HG02623 (cell line): ENCODE data around the gene PARD3.

Source experiments
- ATAC-seq: cut with Tn5 transposase; IDR thresholded peaks from one replicate; pipeline ENCODE4 v1.9.1; 2021; ENCODE audit warnings: moderate library complexity; ENCODE audit not compliant: unreplicated experiment

The PARD3 gene

DNA sequence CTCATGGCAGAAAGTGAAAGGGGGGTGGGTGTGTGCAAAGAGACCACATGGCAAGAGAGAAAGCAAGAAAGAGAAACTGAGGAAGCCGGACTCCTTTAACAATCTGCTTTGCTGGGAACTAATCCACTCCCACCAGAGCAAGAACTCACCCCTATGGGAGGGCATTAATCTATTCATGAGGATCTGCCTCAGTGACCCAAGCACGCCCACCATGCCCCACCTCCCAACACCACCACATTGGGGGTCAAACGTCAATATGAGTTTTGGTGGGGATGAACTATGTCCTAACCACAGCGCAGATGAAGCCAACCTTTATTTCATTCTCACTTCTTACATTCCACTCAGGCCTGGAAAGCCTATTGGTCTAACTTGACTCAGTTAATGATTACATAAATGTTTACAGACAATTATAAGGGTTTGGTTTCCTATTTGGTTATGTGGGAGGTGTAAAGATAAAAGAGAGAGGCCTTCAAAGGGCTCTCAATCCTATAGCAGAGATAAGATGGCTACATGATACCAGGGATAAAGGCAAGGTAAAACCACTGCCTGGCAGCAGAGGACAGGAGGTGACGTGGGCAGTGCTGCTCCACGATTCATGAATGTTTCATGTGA is 601.8 kb downstream of the PARD3 start:
- no peak for ATAC-seq

GRCh38 chr10:34207343-34207742 is 607.8 kb downstream of the PARD3 start:
- no peak for ATAC-seq

DNA sequence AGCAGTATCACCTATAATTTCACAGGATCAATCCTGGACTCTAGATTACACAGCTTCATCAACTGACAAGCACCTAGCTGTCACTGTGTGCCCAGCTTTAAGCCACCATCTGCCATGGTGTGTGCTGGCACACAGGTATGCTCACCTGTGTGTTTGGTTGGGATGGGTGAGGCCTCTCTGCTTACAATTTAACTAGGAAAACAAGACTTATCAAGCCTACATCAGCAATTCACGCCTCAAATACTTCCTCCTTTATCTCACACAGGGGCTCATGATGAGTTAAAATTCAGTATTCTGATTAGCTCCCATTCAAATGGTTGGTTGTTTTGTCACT is 608.2 kb downstream of the PARD3 start:
- ATAC-seq, result no peak

GRCh38 chr10:34206078-34206934 is 608.8 kb downstream of the PARD3 start:
- ATAC-seq, result no peak

DNA sequence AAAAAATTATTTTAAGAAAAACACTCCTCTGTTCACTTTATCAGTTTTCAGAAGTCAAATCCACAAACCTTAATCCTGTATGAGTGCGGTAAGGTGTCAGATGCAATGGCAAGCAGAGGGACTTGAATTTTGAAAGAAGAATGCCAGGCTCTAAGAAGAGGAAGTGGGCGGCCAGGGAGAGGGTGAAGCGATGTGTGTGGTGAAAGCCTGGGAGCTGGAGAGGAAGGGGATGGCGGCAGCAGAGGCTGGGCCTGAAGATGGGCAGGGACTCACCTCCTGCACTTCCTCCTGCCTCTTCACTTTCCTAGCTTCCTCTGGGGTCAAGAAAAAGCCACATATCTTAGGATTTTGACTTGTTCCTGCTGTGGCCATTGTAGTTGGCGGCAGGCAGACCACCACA is 609.6 kb downstream of the PARD3 start:
- no peak for ATAC-seq

GRCh38 chr10:34203966-34204630 is 611.0 kb downstream of the PARD3 start:
- ATAC-seq, result no peak

GRCh38 chr10:34200355-34200901 is 614.7 kb downstream of the PARD3 start:
- no peak for ATAC-seq

- ATAC-seq, result no peak
These were observed 616.1 kb downstream of the PARD3 start for GRCh38 chr10:34198953-34199352.

- ATAC-seq, result no peak
These were observed 619.0 kb downstream of the PARD3 start for GRCh38 chr10:34196058-34196433.

- no peak for ATAC-seq
These were observed 619.6 kb downstream of the PARD3 start for GRCh38 chr10:34195364-34196057.

- ATAC-seq, result no peak
These were observed 621.0 kb downstream of the PARD3 start for GRCh38 chr10:34193931-34194626.

DNA sequence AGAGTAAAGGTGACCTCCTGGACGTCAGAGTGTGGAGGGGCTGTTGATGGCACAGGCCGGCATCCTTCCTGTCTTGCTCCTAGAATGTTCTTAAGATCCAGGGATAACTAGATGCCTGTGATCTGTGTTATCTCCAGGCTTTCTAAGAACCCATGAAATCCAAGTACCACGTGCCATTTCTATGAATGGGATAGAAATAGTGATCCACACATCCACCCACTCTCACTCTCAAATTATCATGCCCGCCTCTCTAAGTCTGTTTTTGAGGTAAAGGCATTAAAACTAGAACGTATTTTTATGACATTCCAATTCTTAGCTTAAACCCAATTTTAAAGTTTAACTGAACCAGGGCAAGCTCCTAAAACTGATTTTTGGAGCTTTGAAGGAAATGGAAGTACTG is 622.5 kb downstream of the PARD3 start:
- no peak for ATAC-seq

DNA sequence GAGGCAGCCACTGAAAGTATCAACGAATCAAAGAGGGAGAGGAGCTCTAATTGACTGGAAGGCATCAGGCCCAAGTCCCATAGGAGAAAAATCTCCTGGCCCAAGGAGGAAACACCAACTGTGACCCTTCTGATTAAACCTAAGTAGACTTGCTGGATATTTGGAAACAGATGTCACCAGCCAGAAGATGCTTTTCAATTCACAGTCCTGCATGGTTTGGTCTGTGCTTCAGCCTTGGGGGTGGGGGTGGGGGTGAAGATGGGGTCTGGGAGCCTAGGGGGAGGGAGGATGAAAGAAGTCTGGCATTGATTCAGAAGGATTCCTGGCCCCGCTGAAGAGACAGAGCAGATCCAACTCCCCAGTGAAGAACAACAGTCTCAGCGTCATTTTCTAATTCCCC is 623.7 kb downstream of the PARD3 start:
- ATAC-seq, result no peak

DNA sequence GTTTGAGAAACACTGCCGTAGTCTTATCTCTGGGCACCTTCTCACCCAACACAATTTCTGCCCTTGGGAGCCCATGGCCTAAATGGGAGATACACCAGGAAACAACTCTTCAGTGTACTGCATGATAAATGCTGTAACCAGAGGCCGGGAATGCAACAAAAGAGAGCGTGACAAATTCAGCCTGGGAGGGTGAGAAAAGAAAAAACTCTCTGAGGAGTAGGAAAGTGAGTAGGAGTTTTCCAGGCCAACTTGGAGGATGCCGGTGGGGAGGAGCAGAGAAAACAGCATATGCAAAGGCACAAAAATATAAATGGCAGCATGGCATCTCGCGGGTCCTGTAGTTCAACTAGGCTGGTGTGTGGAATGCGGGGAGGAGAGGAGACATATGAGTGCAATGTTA is 624.5 kb downstream of the PARD3 start:
- ATAC-seq, result no peak

DNA sequence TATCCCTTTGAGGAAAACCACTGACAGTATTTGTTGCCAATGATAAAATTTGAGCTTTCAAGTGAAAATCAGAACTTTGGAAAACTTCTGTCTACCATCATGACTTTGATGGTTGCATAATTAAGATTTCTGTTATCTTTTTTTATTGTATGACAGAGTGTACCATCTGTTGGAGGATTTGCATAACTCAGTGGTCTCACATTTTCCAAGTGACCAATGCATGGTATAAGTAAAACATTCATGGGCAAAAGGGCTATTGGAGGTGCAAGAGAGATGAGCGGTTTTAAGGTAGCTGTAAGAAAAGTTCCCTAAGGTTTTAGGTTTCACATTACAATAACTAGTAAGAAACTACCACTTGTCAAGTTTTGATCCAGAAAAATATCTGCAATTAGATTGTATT is 625.3 kb downstream of the PARD3 start:
- ATAC-seq, result no peak

GRCh38 chr10:34188221-34188620 is 626.9 kb downstream of the PARD3 start:
- no peak for ATAC-seq

DNA sequence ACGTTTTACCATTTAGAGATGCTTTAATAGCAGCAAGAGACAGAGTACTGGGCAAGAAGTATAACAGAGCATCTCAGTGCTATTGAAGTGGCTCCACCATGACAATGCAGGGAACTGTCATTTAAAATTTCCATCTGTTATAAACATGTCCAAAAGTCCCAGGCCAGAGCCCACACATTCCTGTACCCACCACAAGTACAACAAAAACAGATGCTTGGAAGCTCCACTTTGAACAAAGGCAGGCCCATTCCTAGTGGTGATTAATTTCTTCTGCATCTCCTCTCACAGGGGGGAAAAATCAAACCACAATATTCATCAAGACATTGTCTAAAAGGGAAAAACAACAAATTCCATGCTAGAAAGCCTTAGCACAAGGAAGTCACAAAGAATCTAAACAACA is 627.9 kb downstream of the PARD3 start:
- no peak for ATAC-seq

- ATAC-seq, result no peak
These were observed 628.4 kb downstream of the PARD3 start for GRCh38 chr10:34186745-34187144.

GRCh38 chr10:34185998-34186397 is 629.1 kb downstream of the PARD3 start:
- ATAC-seq, result no peak

DNA sequence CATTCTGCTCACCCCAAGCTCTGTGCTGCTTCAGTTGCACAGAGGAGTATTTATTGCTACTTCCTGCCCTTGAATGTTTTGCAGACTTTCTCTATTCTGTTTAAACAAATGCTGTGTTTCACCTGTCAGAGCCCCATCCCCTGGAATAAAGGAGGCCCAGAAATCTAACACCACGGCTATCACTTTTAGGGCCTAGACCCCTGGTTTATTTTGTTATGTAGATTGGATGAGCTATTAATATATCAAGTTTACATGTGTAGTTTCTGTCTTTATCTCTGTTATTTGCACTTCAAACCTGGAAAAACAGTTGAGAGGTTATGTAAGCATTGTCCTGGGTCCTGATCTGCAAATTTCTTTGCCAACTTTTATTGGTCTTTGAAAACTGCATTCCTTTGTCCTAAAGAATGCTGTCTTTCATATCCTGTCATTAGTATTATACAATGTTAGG is 630.1 kb downstream of the PARD3 start:
- ATAC-seq, result no peak

GRCh38 chr10:34184397-34184796 is 630.7 kb downstream of the PARD3 start:
- no peak for ATAC-seq
